Suprapubic skin (tissue), 4 donors: ENCODE data around the gene CADM1. TPM values are rescaled to one million over a fixed set of nuclear protein-coding genes. Genes with fewer than 3 reads are reported as not detected.

Source experiments
- DNase-seq, 2 donors: peaks; one replicate each; pipeline ENCODE4 v3.0.0-alpha.2; 2019; ENCODE audit warnings: low spot score in 2 of 2
- H3K27ac ChIP-seq: fragments of 200-600 bp; sonication (generic); one replicate; pipeline ENCODE4 v1.5.1; 2019
- H3K27me3 ChIP-seq: fragments of 200-600 bp; sonication (generic); one replicate; pipeline ENCODE4 v1.5.1; 2019
- H3K36me3 ChIP-seq: fragments of 200-600 bp; sonication (generic); one replicate; pipeline ENCODE4 v1.5.1; 2019
- H3K4me1 ChIP-seq: fragments of 200-600 bp; sonication (generic); one replicate; pipeline ENCODE4 v1.5.1; 2019
- H3K4me3 ChIP-seq: fragments of 200-600 bp; sonication (generic); one replicate; pipeline ENCODE4 v1.5.1; 2019; ENCODE audit warnings: mild to moderate bottlenecking
- H3K9me3 ChIP-seq: fragments of 200-600 bp; sonication (generic); one replicate; pipeline ENCODE4 v1.5.1; 2019
- EP300 ChIP-seq: sonication (generic); formaldehyde crosslinking; IDR thresholded peaks from one replicate; pipeline ENCODE4 v1.6.1; 2017; ENCODE audit warnings: antibody characterized with exemption
- POLR2A ChIP-seq, 2 donors: fragments of 450-650 bp; IDR thresholded peaks; one replicate each; pipeline ENCODE4 v1.6.1; 2017; ENCODE audit warnings: antibody characterized with exemption in 2 of 2, mild to moderate bottlenecking in 2 of 2, moderate library complexity in 2 of 2
- POLR2AphosphoS5 ChIP-seq, 3 donors: sonication (generic); formaldehyde crosslinking; IDR thresholded peaks; one replicate each; pipeline ENCODE4 v1.6.1; 2017; ENCODE audit warnings: antibody characterized with exemption in 3 of 3
- WGBS: methylation state at CpG from one replicate; pipeline ENCODE4 v1.1.5; 2018; 5-methylcytosine and 5-hydroxymethylcytosine counted together
- total RNA-seq, 4 donors: library from RNA; depleted of rRNA; stranded (reverse); fragments of >200 nt; gene quantifications; one replicate each; pipeline ENCODE4 v1.1.0, GENCODE V29; 2016
- TF ChIP-seq, protein P1 (sequence below), 2 donors: fragments of 200-600 bp in 1 of 2; fragments of 450-650 bp in 1 of 2; sonication (generic) in 1 of 2; IDR thresholded peaks; one replicate each; pipeline ENCODE4 v1.5.1; 2016 to 2019; ENCODE audit warnings: antibody characterized with exemption in 2 of 2, mild to moderate bottlenecking in 1 of 2, moderate library complexity in 1 of 2

Gene CADM1
- total RNA-seq, 4 donors from 2014 or later, result 13.3 to 26.2 (median 15.3) TPM

DNA sequence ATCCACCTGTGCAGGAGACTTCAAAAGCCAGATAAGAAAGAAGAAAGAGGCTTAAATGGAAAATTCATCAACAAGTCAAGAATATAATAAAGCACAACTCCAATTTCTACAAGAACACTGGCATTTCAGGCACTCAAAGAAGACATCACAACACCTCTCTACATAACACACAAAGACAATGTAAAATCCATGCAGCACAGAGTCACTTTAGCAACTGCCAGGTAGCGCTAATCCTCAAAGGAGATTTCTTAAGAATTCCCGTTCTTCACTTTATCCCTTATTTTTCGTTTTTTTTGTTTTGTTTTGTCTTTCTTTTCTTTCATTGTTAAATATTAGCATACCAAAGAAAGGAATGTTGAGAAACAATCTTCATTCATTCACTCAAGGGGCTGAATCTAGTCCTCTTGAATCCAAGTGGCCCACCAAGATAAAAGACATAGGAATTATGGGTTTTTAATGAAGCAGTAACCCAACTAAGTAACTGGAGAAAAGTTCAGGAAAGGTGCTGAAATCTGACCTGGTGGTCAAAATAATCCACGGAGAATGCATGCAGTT is 95.0 kb downstream of the CADM1 start:
- Histone ChIP-seq H3K36me3 (no peaks in the 10 kb centered on the region), H3K4me1 (peaks cover 6% of the 10 kb centered on the region), H3K27me3 (no peaks in the 10 kb centered on the region), H3K4me3 (no peak overlapping the region), H3K27ac (no peak overlapping the region), H3K9me3 (no peaks in the 10 kb centered on the region)
- no peak for TF ChIP-seq EP300
- TF ChIP-seq POLR2A (IDR thresholded peaks at IDR 0.05), result no peak
- no peak for DNase-seq
- WGBS, result 63% methylated on average over 4 of the region's 4 CpGs

DNA sequence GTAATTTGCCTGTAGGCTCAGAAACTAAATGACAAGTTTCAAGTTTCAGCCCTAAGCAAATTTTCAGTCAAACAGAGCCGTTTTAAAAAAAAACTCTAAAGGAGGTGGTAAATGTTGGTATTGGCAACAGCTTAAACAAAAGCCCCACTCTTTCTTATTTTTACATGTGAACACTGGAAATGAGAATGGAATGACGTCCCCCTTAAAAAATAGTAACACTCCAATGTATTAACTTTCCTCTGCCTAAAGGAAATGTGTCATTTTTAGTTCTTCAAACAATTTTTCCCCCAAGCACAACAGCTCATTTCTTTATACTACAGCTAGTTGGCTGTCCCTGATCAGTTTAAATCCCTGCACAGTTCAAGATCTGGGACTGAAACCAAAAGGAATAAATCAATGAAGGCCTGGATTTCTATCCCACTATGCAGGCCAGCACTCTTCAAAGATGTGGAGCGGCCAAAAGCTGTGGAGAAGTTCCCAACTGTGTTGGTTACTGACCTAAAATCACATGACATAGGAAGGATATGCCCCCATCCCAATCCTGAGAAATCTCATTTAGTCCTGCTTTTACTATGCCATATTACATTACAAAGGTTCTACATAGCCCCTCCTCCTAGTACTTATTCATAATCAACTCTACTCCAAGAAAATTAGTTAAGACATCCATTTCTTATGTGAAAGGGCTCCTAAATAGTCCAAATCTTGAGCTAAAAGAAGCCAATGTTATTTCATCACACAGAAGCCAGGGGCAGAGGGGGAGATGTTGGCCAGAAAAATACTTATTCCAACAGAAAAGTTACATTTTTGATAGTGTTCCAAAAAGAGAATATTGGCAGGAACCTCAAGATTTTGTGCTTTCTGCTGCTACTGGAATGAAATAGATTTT is 95.9 kb downstream of the CADM1 start:
- Histone ChIP-seq H3K27ac (no peak overlapping the region), H3K36me3 (no peaks in the 10 kb centered on the region), H3K4me1 (peaks cover 6% of the 10 kb centered on the region), H3K4me3 (no peak overlapping the region), H3K27me3 (no peaks in the 10 kb centered on the region), H3K9me3 (no peaks in the 10 kb centered on the region)
- no peak for DNase-seq
- WGBS, result 14% methylated on average over 3 of the region's 3 CpGs
- TF ChIP-seq POLR2A (IDR thresholded peaks at IDR 0.05) (no peak), EP300 (no peak), POLR2AphosphoS5 (IDR thresholded peaks at IDR 0.05) (no peak)
- TF ChIP-seq, protein P1, sequence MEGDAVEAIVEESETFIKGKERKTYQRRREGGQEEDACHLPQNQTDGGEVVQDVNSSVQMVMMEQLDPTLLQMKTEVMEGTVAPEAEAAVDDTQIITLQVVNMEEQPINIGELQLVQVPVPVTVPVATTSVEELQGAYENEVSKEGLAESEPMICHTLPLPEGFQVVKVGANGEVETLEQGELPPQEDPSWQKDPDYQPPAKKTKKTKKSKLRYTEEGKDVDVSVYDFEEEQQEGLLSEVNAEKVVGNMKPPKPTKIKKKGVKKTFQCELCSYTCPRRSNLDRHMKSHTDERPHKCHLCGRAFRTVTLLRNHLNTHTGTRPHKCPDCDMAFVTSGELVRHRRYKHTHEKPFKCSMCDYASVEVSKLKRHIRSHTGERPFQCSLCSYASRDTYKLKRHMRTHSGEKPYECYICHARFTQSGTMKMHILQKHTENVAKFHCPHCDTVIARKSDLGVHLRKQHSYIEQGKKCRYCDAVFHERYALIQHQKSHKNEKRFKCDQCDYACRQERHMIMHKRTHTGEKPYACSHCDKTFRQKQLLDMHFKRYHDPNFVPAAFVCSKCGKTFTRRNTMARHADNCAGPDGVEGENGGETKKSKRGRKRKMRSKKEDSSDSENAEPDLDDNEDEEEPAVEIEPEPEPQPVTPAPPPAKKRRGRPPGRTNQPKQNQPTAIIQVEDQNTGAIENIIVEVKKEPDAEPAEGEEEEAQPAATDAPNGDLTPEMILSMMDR (IDR thresholded peaks at IDR 0.05), result no peak

DNA sequence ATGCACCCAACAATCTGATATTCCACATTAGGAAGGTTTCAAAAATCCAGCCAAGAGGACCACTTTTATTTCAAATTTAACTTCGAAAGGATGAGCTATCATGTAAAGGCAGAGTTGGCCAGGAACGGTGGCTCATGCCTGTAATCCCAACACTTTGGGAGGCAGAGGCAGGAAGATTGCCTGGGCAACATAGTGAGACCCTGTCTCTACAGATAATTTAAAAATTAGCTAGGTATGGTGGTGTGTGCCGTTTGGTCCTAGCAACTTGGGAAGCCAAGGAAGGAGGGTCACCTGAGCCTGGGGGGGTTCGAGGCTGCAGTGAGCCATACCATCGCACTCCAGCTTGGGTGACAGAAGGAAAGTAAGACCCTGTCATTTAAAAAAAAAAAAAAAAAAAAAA is 96.7 kb downstream of the CADM1 start:
- Histone ChIP-seq H3K27me3 (no peaks in the 10 kb centered on the region), H3K4me3 (no peak overlapping the region), H3K27ac (no peak overlapping the region), H3K36me3 (no peaks in the 10 kb centered on the region), H3K4me1 (peaks cover 6% of the 10 kb centered on the region), H3K9me3 (no peaks in the 10 kb centered on the region)
- no peak for DNase-seq
- whole genome bisulfite sequencing, result 87% methylated on average over 5 of the region's 5 CpGs
- no peak for TF ChIP-seq EP300
- TF ChIP-seq, protein P1 (IDR thresholded peaks at IDR 0.05), result no peak
- TF ChIP-seq POLR2AphosphoS5 (IDR thresholded peaks at IDR 0.05), result no peak
- no peak for TF ChIP-seq POLR2A (IDR thresholded peaks at IDR 0.05)

DNA sequence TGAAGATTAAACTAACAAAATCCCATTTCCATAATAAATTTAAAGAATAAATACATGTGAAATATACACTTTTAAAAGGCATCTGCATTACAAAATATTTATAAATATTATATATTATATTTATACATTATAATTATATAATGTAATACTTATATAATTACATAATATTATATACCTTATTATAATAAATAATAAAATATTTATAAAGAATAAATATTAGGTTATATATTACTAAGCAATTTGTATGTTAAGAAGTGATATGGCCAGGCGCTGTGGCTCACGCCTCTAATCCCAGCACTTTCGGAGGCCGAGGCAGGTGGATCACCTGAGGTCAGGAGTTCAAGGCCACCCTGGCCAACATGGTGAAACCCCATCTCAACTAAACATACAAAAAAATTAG is 97.8 kb downstream of the CADM1 start:
- Histone ChIP-seq H3K4me3 (no peak overlapping the region), H3K9me3 (no peaks in the 10 kb centered on the region), H3K27ac (no peak overlapping the region), H3K36me3 (no peaks in the 10 kb centered on the region), H3K27me3 (no peaks in the 10 kb centered on the region), H3K4me1 (peaks cover 6% of the 10 kb centered on the region)
- DNase-seq, result no peak
- 99% methylated on average over 4 of the region's 4 CpGs for WGBS
- no peak for TF ChIP-seq EP300
- TF ChIP-seq POLR2A (IDR thresholded peaks at IDR 0.05), result no peak
- TF ChIP-seq, protein P1 (IDR thresholded peaks at IDR 0.05), result no peak
- no peak for TF ChIP-seq POLR2AphosphoS5 (IDR thresholded peaks at IDR 0.05)

DNA sequence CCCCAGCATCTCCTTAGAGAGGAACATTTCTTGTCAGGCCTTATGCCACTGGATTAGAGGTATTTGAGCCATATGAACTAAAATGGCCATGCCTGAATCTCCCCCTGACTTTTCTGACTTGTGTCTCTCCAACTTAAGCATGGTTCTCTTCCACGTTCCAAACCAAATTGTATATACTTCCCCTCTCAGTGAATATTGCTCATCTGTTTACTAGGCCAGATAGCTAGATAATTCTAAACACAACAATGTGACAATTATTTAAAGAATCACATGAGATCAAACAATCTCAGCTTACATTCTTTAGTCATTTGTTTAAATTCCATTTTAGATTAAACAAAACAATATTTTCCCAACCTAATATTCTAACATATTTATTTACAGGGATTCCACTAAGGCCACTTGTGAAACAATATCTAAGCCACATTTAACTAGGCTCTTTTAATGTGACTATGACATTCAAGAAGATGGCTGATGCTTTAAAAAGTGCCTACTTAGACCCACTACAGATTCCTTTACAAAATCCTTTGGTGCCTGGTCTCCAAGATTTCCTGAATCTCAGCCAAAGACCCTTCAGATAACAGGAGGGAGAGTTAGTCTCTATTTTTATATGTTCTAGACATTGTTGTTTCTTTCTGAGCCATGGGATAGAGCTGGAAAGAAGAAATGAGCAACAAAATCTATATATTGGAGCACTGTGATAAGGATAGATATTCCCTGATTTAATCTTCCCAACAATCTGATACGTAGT is 105.7 kb downstream of the CADM1 start:
- H3K27ac ChIP-seq, result no peak overlapping the region
- no peaks in the 10 kb centered on the region for H3K36me3 ChIP-seq
- no peak overlapping the region for H3K4me3 ChIP-seq
- 96% methylated on average over 2 of the region's 2 CpGs for WGBS
- H3K9me3 ChIP-seq, result no peaks in the 10 kb centered on the region
- no peaks in the 10 kb centered on the region for H3K27me3 ChIP-seq
- TF ChIP-seq, protein P1 (IDR thresholded peaks at IDR 0.05), result no peak
- no peak for TF ChIP-seq POLR2A (IDR thresholded peaks at IDR 0.05)
- TF ChIP-seq EP300, result no peak
- H3K4me1 ChIP-seq, result no peaks in the 10 kb centered on the region
- no peak for DNase-seq
